CD4-positive, alpha-beta T cell treated with Interleukin-1 beta for 1 hour (primary cell): ENCODE data around the gene RPS16.
A peak's percentile ranks its signal among the peaks of the same experiment; 100 is the strongest.

Source experiments
- DNase-seq, 2 donors: peaks; one replicate each; pipeline ENCODE4 v3.0.0-alpha.2; 2020 to 2022

RPS16 gene

GRCh38 chr19:39419003-39419402 is 16.7 kb downstream of the RPS16 start:
- DNase-seq = no peak

DNA sequence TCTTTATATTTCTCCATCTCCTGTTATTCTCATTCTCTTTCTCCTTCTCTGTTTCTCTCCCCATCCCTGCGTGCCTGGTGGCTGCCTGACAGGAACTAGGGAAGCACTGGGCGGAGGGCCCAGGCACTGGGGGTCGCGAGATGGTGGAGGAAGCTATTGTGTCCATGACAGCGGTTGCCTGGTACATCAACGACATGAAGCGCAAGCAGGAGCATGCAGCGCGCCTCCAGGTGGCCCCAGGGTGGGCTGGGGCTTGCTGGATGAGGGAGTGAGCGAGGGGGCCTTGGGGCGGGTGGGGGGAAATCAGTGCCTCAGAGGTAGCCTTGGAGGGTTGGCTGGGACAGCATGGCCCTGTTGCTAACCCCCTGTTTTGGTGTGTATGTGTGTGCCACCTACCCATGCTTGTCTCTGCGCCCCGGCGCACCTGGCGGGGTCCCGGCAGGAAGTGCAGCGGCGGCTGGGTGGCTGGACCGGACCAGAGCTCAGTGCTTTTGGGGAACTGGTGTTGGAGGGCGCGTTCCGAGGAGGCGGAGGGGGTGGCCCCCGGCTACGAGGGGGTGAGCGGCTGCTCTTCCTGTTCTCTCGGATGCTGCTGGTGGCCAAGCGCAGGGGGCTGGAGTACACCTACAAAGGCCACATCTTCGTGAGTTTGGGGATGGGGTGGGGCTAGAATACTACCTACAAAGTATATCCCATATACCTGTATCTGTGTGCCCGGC is 18.1 kb downstream of the RPS16 start:
- no peak for DNase-seq

DNA sequence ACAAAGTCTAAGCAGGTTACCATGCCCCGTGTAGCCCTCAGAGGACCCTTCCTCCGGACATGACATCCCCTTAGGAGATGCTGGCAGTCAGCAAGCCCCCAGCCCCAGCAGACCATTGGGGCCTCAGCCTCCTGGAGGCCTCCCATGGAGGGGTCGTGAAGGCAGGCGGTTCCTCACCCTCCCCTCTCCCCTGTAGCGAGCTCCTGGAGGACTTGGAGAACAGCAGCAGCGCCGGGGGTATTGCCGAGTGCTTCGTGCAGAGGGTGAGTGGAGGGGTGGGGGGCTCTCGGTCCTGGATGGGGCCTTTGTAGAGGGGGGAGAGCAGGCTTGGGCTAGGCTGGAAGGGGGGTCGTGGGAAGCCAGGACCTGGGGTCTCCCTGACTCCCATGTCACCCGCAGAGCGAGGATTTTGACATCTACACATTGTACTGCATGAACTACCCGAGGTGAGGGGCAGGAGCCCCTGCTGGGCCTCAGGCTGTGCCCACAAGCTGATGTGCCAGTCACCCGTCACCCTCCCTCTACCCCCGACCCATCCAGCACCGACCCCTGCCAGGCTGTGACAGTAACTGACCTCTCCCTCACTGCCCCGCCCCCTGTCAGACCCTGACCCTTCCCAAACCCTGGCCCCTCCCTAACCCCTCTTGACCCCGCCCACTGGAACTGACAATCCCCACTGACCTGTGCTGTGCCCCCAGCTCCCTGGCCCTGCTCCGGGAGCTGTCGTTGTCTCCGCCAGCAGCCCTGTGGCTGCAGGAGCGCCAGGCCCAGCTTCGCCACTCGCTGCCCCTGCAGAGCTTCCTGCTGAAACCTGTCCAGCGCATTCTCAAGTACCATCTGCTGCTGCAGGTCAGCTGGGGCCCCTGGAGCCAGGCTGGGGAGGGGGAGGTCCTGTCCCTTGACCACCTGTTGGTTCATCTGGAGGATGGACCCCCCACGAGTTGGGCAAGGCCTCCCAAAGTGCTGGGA is 19.3 kb downstream of the RPS16 start:
- DNase-seq = no peak

GRCh38 chr19:39415111-39416046 is 20.4 kb downstream of the RPS16 start:
- no peak for DNase-seq

- DNase-seq = no peak
These were observed 21.7 kb downstream of the RPS16 start for GRCh38 chr19:39413911-39414608.

DNA sequence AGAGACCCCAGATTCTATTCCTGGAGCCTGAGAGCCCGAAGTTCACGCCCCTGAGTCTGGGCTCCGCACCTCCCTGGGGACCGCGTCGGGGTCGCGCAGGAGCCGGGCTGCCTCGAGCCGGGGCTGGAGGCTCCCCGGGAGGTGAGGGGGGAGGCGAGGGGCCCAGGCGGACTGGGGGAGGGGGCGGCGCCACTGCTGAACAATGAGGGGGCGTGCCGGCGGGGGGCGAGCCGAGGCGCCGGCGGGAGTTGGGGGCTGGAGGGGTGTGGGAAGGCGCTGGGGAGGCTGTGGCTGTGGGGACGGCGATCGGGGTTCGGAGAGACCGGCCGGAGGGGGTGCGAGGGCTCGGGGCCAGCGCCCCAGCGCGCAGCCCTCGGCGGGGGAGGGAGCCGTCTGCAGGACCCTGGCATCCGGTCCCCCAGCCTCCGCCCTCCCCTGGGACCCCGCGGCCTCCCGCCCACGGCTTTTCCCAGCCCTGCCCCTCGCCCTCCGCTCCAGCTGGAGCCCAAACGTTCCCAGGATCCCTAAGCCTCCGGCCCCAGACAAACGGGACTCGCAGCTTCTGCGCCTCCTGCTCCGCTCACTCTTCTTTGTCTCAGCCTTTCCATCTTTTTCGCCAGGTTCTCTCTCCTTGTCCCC is 22.4 kb downstream of the RPS16 start:
- peak; percentile 49 for DNase-seq

DNA sequence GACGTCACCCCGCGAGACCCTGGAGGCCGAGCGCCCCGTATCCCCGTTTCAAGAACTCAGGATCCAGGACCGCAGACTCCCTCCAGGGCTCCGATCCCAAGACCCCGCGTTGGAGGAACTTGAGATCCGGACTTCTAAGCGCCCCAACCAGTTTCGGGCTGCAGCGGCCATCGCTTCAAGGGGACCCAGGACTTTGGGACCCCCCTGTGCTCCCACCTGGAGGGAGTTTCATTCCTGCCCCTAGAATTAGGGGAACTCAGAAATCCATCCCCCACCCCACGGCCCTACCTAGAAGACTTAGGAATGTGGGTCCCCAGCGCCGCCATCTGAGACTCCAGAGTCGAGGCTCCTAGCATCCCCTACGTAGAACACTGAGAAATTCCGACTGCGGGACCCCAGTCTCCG is 22.9 kb downstream of the RPS16 start:
- DNase-seq = no peak

DNA sequence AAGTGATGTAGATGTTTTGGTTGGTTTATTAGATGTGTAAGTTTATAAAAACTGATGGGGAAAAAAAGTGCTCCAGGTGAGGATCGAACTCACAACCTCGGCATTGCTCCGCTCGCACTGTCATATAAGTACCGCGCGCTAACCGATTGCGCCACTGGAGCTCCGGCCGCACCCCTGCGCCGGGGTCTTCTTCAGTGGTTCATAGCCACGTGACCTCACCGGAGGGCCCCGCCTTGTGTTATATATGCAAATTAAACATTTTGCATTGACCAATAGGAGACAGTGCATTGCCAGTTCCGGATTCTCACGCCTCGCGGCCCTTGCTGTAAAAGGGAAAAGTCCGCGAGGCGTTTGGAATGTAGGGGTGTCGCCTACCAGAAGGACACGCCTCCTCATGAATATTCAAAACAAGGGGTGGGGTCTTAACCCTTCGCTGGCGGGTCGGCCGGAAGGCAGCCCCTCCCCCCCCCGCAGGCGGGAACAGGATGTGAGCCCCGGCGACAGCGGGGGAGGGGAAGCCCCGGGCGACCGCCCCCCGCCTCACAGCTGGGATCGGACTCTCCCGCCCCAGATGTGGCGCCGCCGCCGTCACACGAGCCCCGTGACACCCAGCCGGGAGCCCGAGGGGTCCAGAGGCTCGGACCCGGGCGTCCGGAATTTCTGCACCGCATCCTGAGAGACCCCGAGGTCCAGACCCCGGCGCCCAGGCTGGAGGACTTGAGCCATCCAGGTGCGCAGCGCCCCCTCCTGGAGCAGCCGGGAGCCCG is 23.5 kb downstream of the RPS16 start, which contains the start of gene PLEKHG2:
PLEKHG2 (plus strand) TSS at position 570 of the 767 bp plus-strand sequence. CDS start 1,418 bp downstream, outside the sequence.
- peak; percentile 98 for DNase-seq

DNA sequence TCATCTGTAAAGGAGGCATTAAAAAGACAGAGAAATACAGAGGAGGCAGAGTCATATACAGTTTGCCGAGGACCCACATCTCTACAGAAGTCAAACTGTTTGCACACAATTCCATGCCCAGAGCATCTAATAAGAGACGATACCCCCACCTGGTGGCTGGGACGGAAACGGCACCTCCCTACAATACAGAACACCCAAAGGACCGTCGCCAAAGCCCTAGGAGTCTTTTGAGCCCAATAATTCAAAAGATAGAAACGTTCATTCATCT is 24.0 kb downstream of the RPS16 start:
- peak; percentile 91 to 93 for DNase-seq

DNA sequence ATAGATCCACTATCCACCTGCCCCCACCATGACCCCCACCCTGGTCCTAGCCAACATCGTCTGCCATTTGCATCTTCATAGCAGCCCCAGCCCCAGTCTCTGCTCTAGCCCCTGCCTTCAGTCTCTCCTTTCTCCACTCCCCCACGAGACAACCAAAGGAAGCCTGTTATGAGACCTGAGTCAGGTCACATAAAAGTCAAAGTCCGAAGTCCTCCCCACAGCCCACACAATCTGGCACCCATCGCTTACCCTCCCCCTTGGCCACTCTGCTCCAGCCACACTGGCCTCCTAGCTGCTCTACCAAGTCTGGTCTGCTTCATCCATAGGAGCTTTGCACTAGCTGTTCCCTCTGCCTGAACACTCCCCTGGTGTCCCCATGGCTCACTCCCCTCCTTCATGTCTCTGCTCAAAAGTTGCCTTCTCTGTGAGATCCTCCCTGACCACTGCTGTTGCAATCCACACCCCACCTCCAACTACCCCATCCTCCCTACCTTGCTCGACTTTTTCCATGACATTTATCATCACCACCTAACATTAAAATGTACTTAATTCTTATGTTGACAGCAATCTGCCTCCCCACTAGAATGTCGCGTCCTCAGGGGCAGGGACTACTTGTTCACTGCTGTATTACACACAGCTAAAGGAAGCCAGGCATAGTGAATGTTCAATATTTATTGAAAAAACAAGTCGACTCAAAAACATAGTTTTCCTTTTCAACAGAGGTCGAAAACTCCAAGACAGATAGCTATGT is 24.5 kb downstream of the RPS16 start:
- DNase-seq = peak; percentile 73 to 78

DNA sequence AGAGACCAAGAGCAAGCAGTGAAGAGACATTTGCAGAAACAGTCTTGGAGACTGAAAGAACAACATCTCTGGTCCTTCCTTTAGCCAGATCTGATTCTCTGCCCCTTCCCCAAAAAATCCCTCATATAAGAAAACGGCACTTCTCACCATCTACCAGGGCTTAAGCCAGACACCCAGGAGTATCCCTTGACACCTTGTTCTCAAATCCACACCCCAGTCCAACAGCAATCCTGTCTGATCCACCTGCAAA is 25.0 kb downstream of the RPS16 start:
- no peak for DNase-seq

DNA sequence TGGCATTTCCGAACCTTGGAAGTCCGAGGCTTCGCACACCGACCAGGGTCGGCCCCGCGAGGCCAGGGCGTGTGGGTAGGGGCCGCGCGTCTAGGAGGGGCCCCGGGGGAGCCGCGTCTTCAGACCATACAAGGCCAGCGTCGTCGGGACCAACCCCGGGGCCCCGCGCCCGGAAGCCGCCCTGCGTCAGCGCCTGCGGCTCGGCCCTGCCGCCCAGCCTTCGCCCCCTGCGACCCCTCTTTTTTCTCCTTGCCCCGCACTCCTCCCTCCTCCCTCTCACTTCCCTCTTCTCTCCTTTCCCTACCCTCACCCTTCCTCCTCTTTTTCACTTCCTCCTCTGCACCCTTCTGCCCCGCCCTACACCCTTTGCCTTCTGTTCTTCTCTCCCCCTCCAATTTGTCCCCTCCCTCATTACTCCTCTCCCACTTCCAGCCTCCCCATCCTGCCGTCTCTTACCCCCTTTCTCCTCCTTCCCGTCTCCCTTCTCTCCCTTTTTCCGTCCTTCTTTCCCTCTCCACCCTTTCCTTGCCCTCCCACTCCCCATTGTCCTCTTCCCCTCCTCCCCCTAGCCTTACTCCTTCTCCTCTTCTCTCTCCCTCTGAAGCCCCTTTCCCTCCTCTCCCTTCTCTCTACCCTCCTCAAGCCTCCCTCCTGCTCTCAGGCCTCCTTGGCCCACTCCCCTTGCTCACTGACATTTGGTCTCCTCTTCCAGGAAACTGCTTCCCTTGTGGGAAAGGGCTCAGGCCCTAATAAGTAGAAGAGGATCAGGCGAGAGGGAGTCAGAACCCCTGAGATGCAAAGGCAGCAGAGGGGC is 25.5 kb downstream of the RPS16 start:
- peak; percentile 88 to 92 for DNase-seq

DNA sequence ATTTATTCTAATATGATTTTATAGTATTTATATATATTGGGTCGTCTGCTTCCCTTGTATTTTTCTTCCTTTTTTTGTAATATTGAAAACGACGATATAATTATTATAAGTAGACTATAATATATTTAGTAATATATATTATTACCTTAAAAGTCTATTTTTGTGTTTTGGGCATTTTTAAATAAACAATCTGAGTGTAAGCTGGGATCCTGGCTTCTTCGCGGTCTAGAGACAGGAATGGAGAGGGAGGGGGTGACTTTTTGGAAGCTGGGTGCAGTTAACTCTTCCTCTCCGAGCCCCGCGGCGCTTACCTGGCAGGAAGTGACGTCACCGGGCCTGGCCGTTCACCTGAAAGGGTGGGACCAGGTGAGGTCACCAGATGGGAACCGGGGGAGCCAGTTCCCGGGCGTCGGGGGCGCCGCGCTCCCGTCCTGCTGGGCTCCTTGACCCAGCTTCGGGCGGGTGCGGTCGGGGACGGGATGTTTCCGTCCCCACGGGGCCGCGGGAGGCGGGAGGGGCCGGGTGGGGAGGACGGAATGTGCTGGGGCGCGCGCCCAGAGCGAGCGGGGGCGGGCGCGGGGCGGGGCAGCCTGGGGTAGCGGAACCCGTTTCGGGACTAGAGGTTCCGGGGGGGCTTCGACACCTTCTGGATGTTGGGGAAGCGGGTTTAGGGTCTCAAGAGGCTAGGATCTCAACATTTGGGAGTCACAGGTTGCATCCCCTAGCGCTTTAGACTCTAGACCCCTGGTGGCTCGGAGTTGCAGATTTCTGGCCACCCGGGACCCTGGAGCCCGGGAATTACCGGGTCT is 26.3 kb downstream of the RPS16 start:
- DNase-seq = peak; percentile 94 to 96

DNA sequence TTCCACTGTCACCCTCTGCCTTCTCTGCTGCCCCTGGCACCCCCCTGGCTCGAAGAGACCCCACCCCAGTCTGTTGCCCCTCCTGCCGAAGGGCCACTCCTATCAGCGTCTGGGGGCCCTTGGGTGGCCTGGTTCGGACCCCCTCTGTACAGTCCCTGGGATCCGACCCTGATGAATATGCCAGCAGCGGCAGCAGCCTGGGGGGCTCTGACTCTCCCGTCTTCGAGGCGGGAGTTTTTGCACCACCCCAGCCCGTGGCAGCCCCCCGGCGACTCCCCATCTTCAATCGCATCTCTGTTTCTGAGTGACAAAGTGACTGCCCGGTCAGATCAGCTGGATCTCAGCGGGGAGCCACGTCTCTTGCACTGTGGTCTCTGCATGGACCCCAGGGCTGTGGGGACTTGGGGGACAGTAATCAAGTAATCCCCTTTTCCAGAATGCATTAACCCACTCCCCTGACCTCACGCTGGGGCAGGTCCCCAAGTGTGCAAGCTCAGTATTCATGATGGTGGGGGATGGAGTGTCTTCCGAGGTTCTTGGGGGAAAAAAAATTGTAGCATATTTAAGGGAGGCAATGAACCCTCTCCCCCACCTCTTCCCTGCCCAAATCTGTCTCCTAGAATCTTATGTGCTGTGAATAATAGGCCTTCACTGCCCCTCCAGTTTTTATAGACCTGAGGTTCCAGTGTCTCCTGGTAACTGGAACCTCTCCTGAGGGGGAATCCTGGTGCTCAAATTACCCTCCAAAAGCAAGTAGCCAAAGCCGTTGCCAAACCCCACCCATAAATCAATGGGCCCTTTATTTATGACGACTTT is 27.1 kb downstream of the RPS16 start:
- DNase-seq = peak; percentile 61 to 73

DNA sequence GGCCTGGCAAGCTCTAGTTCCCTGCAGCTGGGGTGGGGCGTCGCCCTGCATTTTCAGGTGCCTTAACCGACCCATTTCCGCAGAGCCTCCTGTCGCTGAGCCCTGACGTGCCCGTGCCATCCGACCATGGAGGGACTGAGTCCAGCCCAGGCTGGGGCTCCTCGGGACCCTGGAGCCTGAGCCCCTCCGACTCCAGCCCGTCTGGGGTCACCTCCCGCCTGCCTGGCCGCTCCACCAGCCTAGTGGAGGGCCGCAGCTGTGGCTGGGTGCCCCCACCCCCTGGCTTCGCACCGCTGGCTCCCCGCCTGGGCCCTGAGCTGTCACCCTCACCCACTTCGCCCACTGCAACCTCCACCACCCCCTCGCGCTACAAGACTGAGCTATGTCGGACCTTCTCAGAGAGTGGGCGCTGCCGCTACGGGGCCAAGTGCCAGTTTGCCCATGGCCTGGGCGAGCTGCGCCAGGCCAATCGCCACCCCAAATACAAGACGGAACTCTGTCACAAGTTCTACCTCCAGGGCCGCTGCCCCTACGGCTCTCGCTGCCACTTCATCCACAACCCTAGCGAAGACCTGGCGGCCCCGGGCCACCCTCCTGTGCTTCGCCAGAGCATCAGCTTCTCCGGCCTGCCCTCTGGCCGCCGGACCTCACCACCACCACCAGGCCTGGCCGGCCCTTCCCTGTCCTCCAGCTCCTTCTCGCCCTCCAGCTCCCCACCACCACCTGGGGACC is 27.9 kb downstream of the RPS16 start:
- DNase-seq = peak; percentile 78

DNA sequence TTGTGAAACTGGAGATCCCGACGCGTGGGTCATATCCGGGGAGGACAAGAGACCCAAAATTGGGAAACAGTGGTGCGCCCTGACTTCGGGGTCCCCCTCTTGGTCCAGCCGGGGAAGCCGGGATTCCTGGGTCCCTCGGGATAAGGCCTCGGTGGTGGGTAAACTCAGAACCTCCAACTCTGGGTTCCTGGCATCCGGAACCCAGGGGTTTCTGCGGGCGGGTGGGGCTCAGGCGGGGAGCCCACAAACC is 28.4 kb downstream of the RPS16 start:
- DNase-seq = no peak

DNA sequence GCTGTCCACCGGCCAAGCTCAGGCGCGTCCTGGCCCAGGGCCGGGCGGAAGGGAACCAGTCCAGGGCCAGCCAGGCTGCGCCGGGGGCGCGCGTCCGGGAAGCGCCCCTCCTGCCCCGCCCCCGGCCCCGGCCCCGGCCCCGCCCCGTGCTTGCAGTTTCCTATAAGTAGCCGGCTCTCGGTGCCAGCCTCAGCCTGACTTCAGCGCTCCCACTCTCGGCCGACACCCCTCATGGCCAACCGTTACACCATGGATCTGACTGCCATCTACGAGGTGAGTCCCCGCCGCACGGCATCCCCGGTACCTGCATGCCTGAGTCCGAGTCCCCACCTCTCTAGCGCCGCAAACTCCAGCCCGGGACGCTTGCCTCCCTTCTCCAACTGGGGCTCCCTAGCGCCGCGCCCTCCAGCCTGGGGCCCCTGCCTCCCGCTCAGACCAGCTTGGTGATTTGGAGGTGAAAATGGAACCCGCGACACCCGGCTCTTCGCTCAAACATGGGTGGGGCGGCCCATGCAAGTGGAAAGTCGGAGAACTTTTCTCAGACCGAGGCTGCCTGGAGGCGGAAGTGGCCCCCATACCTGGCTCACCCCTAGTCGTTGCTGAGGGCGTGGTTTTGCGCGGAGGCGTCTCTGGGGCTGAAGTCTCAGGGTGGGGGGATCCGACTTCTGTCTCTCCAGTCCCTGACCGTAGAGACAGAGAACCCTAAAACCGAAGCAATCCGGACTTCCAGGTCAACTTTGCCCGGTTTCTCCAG is 28.9 kb downstream of the RPS16 start, which contains the start of gene ZFP36:
ZFP36 (plus strand) TSS at position 192 of the 754 bp plus-strand sequence; CDS start at position 250, 58 bp downstream.
- peak; percentile 93 to 94 for DNase-seq
